Adrenal gland (tissue), 5 donors: ENCODE measurements around the gene BMP6.

Experiments
- POLR2A ChIP-seq, 2 donors: fragments of 450-650 bp; IDR thresholded peaks; one replicate each; pipeline ENCODE4 v1.6.1; 2017; ENCODE audit warnings: antibody characterized with exemption in 2 of 2, mild to moderate bottlenecking in 2 of 2, moderate library complexity in 1 of 2
- TF ChIP-seq, protein P1 (sequence below), 6 experiments: fragments of 450-650 bp in 4 of 6; fragments of 200-600 bp in 2 of 6; sonication (generic) in 1 of 6; IDR thresholded peaks; 1 replicate in 5 of 6; 2 replicates in 1 of 6; pipeline versions ENCODE4 v1.5.1 to v1.8.0; 2016 to 2021; ENCODE audit warnings: antibody characterized with exemption in 6 of 6, mild to moderate bottlenecking in 2 of 6, moderate library complexity in 1 of 6
- donor health status: DM: no; HTN: no; CAD: no.

- TF ChIP-seq, protein P1, sequence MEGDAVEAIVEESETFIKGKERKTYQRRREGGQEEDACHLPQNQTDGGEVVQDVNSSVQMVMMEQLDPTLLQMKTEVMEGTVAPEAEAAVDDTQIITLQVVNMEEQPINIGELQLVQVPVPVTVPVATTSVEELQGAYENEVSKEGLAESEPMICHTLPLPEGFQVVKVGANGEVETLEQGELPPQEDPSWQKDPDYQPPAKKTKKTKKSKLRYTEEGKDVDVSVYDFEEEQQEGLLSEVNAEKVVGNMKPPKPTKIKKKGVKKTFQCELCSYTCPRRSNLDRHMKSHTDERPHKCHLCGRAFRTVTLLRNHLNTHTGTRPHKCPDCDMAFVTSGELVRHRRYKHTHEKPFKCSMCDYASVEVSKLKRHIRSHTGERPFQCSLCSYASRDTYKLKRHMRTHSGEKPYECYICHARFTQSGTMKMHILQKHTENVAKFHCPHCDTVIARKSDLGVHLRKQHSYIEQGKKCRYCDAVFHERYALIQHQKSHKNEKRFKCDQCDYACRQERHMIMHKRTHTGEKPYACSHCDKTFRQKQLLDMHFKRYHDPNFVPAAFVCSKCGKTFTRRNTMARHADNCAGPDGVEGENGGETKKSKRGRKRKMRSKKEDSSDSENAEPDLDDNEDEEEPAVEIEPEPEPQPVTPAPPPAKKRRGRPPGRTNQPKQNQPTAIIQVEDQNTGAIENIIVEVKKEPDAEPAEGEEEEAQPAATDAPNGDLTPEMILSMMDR (IDR thresholded peaks at IDR 0.05): no peak
- no peak for TF ChIP-seq POLR2A (IDR thresholded peaks at IDR 0.05)
These were observed 180.8 kb downstream of the BMP6 start for GRCh38 chr6:7906741-7907140.
